Mesothelial cell of epicardium (in vitro differentiated cells): ENCODE results near the gene RING1. TPM values are rescaled to one million over a fixed set of nuclear protein-coding genes. Genes with fewer than 3 reads are reported as not detected.

Experiments
- DNase-seq, 2 experiments: peaks; one replicate each; pipeline ENCODE4 v3.0.0; 2021; ENCODE audit warnings: low spot score in 2 of 2; ENCODE audit not compliant: unreplicated experiment in 2 of 2
- H3K27ac Mint-ChIP-seq: 2 replicates; pipeline ENCODE4 v1.8.0; 2021; ENCODE audit warnings: mixed read lengths
- H3K27me3 Mint-ChIP-seq: 2 replicates; pipeline ENCODE4 v1.8.0; 2021; ENCODE audit warnings: low read depth, mixed read lengths
- H3K36me3 Mint-ChIP-seq: 2 replicates; pipeline ENCODE4 v1.8.0; 2021; ENCODE audit warnings: mixed read lengths
- H3K4me1 Mint-ChIP-seq: 2 replicates; pipeline ENCODE4 v1.8.0; 2021; ENCODE audit warnings: mixed read lengths
- H3K4me3 Mint-ChIP-seq: 2 replicates; pipeline ENCODE4 v1.8.0; 2021; ENCODE audit warnings: mild to moderate bottlenecking, moderate library complexity, mixed read lengths
- H3K9me3 Mint-ChIP-seq: 2 replicates; pipeline ENCODE4 v1.8.0; 2021; ENCODE audit warnings: mixed read lengths
- total RNA-seq: library from RNA; stranded (reverse); gene quantifications from 3 replicates; pipeline ENCODE4 v1.2.1, GENCODE V29; 2021
- TF ChIP-seq, protein P1 (sequence below): fragments of 200-600 bp; sonication (generic); IDR thresholded peaks from one replicate; pipeline ENCODE4 v1.5.0; 2021; ENCODE audit warnings: antibody characterized with exemption; ENCODE audit not compliant: unreplicated experiment

Gene RING1
- total RNA-seq, 1 donor from 2014 or later, result 59.0 TPM

DNA sequence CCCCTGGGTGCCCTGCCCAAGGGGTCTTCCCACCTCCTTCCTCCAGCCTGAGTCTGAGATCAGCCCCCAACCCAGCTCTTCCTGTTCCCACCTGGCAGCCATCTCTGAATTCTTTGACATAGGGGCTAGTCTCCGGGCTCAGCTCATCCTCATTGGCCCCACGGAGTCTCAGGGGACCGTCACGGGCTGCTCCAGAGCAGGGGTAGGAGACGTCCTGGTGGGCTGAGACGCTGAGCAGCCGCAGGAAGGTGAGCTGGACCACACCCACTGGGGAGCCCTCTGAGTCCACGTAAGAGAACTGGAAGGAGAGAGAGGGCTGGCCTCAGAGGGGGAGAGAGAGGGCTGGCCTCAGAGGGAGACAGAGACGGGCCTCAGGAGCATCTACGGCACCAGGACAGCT lies 44.1 kb upstream of the RING1 start:
- peaks cover 2% of the 10 kb centered on the region for H3K27me3 Mint-ChIP-seq
- TF ChIP-seq, protein P1, sequence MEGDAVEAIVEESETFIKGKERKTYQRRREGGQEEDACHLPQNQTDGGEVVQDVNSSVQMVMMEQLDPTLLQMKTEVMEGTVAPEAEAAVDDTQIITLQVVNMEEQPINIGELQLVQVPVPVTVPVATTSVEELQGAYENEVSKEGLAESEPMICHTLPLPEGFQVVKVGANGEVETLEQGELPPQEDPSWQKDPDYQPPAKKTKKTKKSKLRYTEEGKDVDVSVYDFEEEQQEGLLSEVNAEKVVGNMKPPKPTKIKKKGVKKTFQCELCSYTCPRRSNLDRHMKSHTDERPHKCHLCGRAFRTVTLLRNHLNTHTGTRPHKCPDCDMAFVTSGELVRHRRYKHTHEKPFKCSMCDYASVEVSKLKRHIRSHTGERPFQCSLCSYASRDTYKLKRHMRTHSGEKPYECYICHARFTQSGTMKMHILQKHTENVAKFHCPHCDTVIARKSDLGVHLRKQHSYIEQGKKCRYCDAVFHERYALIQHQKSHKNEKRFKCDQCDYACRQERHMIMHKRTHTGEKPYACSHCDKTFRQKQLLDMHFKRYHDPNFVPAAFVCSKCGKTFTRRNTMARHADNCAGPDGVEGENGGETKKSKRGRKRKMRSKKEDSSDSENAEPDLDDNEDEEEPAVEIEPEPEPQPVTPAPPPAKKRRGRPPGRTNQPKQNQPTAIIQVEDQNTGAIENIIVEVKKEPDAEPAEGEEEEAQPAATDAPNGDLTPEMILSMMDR, result no peak
- no peaks in the 10 kb centered on the region for H3K36me3 Mint-ChIP-seq
- H3K4me3 Mint-ChIP-seq, result no peak overlapping the region
- peaks cover 10% of the 10 kb centered on the region for H3K4me1 Mint-ChIP-seq
- H3K9me3 Mint-ChIP-seq, result no peaks in the 10 kb centered on the region
- DNase-seq, result no peak
- no peak overlapping the region for H3K27ac Mint-ChIP-seq

DNA sequence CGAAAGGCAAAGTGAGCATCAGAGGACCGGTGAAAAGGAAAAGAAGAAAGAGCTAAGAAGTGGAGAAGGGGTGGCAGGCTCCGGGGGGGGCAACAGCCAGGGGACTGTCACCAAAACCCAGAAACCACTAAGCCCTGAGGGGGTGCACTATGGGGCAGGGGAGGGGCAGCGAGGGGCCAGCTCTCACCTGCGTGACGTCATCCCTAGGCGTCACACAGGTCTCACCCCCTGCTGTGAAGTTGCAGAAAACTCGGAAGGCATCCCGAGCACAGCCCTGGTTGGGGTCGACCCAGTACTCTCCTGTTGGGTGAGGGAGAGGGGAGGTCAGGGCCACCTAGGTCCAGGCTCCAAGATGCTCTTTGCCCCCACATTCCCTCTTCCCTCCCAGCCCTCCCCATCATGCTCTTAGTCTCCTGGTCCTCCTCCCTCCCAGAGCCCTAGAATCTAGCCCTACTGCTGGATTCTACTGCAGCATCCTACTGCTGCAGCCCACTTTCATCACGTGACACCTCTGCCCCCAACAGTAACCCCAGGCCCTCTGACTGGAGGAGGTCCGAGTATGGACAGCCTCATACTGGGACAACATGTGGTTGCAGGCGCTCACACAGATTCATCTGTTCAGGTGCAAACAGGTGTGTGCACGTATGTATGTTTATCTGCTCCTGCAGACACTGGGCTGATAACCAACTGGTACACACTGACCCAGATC lies 43.5 kb upstream of the RING1 start:
- DNase-seq, result no peak
- peaks cover 2% of the 10 kb centered on the region for H3K27me3 Mint-ChIP-seq
- H3K27ac Mint-ChIP-seq, result no peak overlapping the region
- H3K9me3 Mint-ChIP-seq, result no peaks in the 10 kb centered on the region
- H3K4me3 Mint-ChIP-seq, result no peak overlapping the region
- TF ChIP-seq, protein P1, result no peak
- no peaks in the 10 kb centered on the region for H3K36me3 Mint-ChIP-seq
- H3K4me1 Mint-ChIP-seq, result peaks cover 10% of the 10 kb centered on the region

DNA sequence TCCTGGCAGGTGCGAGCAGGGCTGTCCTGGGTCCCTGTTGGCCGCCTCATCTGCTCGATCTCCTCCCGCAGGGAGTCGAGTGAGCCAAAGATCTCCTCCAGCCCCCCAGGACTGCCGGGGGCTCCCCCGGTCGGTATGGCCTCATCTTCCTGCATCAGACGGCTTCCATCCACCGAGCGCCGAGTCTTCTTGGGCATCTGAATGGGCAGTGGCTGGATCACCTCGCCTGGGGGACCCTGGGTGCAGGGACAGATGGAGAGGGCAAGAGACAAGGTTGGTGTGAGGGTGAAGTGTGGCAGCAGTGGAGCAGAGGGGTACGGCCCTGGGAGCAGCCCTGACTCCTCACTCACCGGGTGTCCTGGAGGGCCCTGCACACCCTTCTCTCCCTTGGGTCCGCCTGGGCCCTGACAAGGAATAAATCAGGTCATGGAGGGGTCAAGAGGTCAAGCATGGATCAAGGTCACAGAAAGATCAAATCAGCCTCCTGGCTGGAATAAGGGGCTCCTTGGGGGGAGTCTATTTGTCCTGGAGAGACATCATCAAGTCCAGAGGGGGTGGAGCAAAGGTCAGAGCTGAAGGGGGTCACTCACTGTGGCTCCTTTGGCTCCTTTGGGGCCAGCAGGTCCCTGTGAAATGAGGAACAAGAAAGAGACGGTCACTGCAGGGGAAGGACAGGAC lies 42.6 kb upstream of the RING1 start:
- DNase-seq, result no peak
- H3K27ac Mint-ChIP-seq, result no peak overlapping the region
- H3K4me1 Mint-ChIP-seq, result peaks cover 10% of the 10 kb centered on the region
- no peak overlapping the region for H3K4me3 Mint-ChIP-seq
- no peaks in the 10 kb centered on the region for H3K36me3 Mint-ChIP-seq
- TF ChIP-seq, protein P1, result no peak
- H3K27me3 Mint-ChIP-seq, result no peaks in the 10 kb centered on the region
- H3K9me3 Mint-ChIP-seq, result no peaks in the 10 kb centered on the region

DNA sequence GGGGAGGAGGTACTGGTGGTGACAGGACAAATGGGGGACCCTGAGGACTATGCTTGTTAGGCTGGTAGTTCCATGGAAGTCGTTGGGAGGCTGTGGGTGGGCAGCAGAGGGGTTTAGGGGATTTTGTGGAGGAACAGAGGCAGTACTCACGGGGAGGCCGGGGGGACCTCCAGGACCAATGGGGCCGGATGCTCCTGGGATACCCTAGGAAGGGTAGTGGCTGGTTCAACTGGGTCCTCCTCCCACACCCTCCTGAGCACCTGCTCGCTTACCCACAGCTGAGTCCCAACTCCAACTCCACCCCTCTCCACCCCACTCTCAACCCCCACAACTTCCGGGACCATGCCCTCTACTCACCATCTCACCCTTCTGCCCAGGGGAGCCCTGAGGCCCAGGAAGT lies 41.9 kb upstream of the RING1 start:
- H3K4me3 Mint-ChIP-seq, result no peak overlapping the region
- no peaks in the 10 kb centered on the region for H3K9me3 Mint-ChIP-seq
- no peaks in the 10 kb centered on the region for H3K27me3 Mint-ChIP-seq
- TF ChIP-seq, protein P1, result no peak
- peaks cover 6% of the 10 kb centered on the region for H3K4me1 Mint-ChIP-seq
- H3K27ac Mint-ChIP-seq, result no peak overlapping the region
- no peak for DNase-seq
- no peaks in the 10 kb centered on the region for H3K36me3 Mint-ChIP-seq

DNA sequence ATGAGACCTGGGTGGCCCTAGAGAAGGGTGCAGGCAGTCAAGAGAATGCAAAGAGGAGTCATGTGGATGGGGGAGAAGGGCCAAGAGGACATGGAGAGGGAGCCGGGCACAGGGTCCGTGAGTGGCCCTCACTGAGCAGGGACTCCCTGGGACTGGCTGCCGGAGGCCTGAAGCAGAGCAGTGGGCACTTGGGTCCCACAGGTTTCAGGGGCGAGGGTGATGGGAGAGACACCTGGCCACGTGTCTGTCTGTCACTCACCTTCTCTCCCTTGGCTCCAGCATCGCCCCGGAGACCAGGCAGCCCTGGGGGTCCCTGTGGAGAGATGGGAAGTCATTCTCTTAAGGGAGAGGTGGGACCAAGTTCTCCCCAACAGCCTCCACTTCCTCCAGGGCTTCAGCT lies 41.5 kb upstream of the RING1 start:
- no peak for DNase-seq
- Mint-ChIP-seq H3K4me3 (no peak overlapping the region), H3K9me3 (no peaks in the 10 kb centered on the region), H3K27ac (no peak overlapping the region), H3K36me3 (no peaks in the 10 kb centered on the region), H3K27me3 (no peaks in the 10 kb centered on the region), H3K4me1 (peaks cover 3% of the 10 kb centered on the region)
- TF ChIP-seq, protein P1, result no peak
